GM19452 (cell line): ENCODE measurements around the gene DGKD.

Experiments used
- ATAC-seq: cut with Tn5 transposase; IDR thresholded peaks from one replicate; pipeline ENCODE4 v1.9.1; 2021; ENCODE audit not compliant: unreplicated experiment

DGKD gene

GRCh38 chr2:233422649-233423551 lies 68.6 kb downstream of the DGKD start:
- ATAC-seq: no peak

GRCh38 chr2:233423552-233423860 lies 69.2 kb downstream of the DGKD start:
- no peak for ATAC-seq

GRCh38 chr2:233424154-233424951 lies 70.1 kb downstream of the DGKD start:
- no peak for ATAC-seq

GRCh38 chr2:233426619-233427342 lies 72.5 kb downstream of the DGKD start:
- no peak for ATAC-seq

GRCh38 chr2:233428008-233428407 lies 73.7 kb downstream of the DGKD start:
- no peak for ATAC-seq

- ATAC-seq: no peak
Measured at GRCh38 chr2:233428438-233428837, 74.1 kb downstream of the DGKD start.

GRCh38 chr2:233429175-233429897 lies 75.0 kb downstream of the DGKD start:
- ATAC-seq: no peak

GRCh38 chr2:233430081-233430480 lies 75.8 kb downstream of the DGKD start:
- ATAC-seq: no peak

- no peak for ATAC-seq
Measured at GRCh38 chr2:233430651-233431050, 76.4 kb downstream of the DGKD start.

- ATAC-seq: no peak
Measured at GRCh38 chr2:233433029-233433428, 78.7 kb downstream of the DGKD start.

- ATAC-seq: no peak
Measured at GRCh38 chr2:233433794-233434193, 79.5 kb downstream of the DGKD start.

- no peak for ATAC-seq
Measured at GRCh38 chr2:233434666-233435330, 80.5 kb downstream of the DGKD start.

- ATAC-seq: no peak
Measured at GRCh38 chr2:233435436-233436190, 81.3 kb downstream of the DGKD start.

- ATAC-seq: no peak
Measured at GRCh38 chr2:233436191-233436581, 81.9 kb downstream of the DGKD start.

- no peak for ATAC-seq
Measured at GRCh38 chr2:233436691-233437438, 82.6 kb downstream of the DGKD start.

- no peak for ATAC-seq
Measured at GRCh38 chr2:233437439-233437955, 83.2 kb downstream of the DGKD start.

GRCh38 chr2:233438573-233439147 lies 84.4 kb downstream of the DGKD start:
- no peak for ATAC-seq

- no peak for ATAC-seq
Measured at GRCh38 chr2:233439191-233439590, 84.9 kb downstream of the DGKD start.
